Nephron progenitor cell (in vitro differentiated cells): Measurements from ENCODE around the gene SAXO1.
A peak's percentile ranks its signal among the peaks of the same experiment; 100 is the strongest.

Source experiments
- DNase-seq: peaks from one replicate; pipeline ENCODE4 v3.0.0; 2021
- H3K27ac Mint-ChIP-seq: 2 replicates; pipeline ENCODE4 v1.8.0; 2021; ENCODE audit warnings: mild to moderate bottlenecking, moderate library complexity, mixed read lengths
- H3K27me3 Mint-ChIP-seq: 2 replicates; pipeline ENCODE4 v1.8.0; 2021; ENCODE audit warnings: mild to moderate bottlenecking, low read depth, mixed read lengths; ENCODE audit not compliant: poor library complexity
- H3K36me3 Mint-ChIP-seq: 2 replicates; pipeline ENCODE4 v1.8.0; 2021; ENCODE audit warnings: low read depth, mixed read lengths
- H3K4me1 Mint-ChIP-seq: 2 replicates; pipeline ENCODE4 v1.8.0; 2021; ENCODE audit warnings: mixed read lengths
- H3K4me3 Mint-ChIP-seq: 2 replicates; pipeline ENCODE4 v1.8.0; 2021; ENCODE audit warnings: mild to moderate bottlenecking, moderate library complexity, mixed read lengths
- H3K9me3 Mint-ChIP-seq: 2 replicates; pipeline ENCODE4 v1.8.0; 2021; ENCODE audit warnings: mild to moderate bottlenecking, moderate library complexity, mixed read lengths
- CTCF ChIP-seq: fragments of 200-600 bp; sonication (generic); IDR thresholded peaks from 2 replicates; pipeline ENCODE4 v1.5.0; 2021; ENCODE audit warnings: antibody characterized with exemption

SAXO1 gene

DNA sequence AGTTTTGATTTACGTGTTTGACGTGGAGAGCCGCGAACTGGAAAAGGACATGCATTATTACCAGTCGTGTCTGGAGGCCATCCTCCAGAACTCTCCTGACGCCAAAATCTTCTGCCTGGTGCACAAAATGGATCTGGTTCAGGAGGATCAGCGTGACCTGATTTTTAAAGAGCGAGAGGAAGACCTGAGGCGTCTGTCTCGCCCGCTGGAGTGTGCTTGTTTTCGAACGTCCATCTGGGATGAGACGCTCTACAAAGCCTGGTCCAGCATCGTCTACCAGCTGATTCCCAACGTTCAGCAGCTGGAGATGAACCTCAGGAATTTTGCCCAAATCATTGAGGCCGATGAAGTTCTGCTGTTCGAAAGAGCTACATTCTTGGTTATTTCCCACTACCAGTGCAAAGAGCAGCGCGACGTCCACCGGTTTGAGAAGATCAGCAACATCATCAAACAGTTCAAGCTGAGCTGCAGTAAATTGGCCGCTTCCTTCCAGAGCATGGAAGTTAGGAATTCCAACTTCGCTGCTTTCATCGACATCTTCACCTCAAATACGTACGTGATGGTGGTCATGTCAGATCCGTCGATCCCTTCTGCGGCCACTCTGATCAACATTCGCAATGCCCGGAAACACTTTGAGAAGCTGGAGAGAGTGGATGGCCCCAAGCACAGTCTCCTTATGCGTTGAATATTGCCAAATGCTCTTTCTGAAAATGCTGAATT, 17.1 kb upstream of the SAXO1 start:
- Mint-ChIP-seq H3K4me3 (peak overlapping the region; percentile 95), H3K36me3 (peaks cover 9% of the 10 kb centered on the region), H3K4me1 (peaks cover 38% of the 10 kb centered on the region), H3K27ac (peak overlapping the region; percentile 98), H3K27me3 (peaks cover 4% of the 10 kb centered on the region), H3K9me3 (peaks cover 4% of the 10 kb centered on the region)
- DNase-seq = no peak
- no peak for TF ChIP-seq CTCF

GRCh38 chr9:19048966-19049916, 16.2 kb upstream of the SAXO1 start, which contains the start of gene RRAGA:
TSS of gene RRAGA (plus strand) at chr9:19049427. CDS start at chr9:19049660, 233 bp downstream.
- Mint-ChIP-seq H3K27me3 (peaks cover 4% of the 10 kb centered on the region), H3K36me3 (peaks cover 12% of the 10 kb centered on the region), H3K27ac (peak within 1 kb of the TSS; percentile 99), H3K4me3 (peak within 1 kb of the TSS; percentile 95), H3K4me1 (peaks cover 38% of the 10 kb centered on the region), H3K9me3 (peaks cover 6% of the 10 kb centered on the region)
- peak; percentile 95 for DNase-seq
- peak; percentile 83 for TF ChIP-seq CTCF

- Mint-ChIP-seq H3K4me3 (no peak overlapping the region), H3K36me3 (peaks cover 18% of the 10 kb centered on the region), H3K4me1 (no peaks in the 10 kb centered on the region), H3K27ac (no peak overlapping the region), H3K27me3 (peaks cover 6% of the 10 kb centered on the region), H3K9me3 (peaks cover 35% of the 10 kb centered on the region)
- no peak for DNase-seq
- TF ChIP-seq CTCF = no peak
These were observed 3.6 kb upstream of the SAXO1 start for GRCh38 chr9:19036611-19037010.

GRCh38 chr9:19032406-19032805, 603 bp downstream of the SAXO1 start:
- no peak overlapping the region for H3K27ac Mint-ChIP-seq
- no peaks in the 10 kb centered on the region for H3K4me1 Mint-ChIP-seq
- no peak for DNase-seq
- H3K27me3 Mint-ChIP-seq = peaks cover 6% of the 10 kb centered on the region
- no peak overlapping the region for H3K4me3 Mint-ChIP-seq
- TF ChIP-seq CTCF = no peak
- peaks cover 5% of the 10 kb centered on the region for H3K36me3 Mint-ChIP-seq
- H3K9me3 Mint-ChIP-seq = peaks cover 15% of the 10 kb centered on the region

DNA sequence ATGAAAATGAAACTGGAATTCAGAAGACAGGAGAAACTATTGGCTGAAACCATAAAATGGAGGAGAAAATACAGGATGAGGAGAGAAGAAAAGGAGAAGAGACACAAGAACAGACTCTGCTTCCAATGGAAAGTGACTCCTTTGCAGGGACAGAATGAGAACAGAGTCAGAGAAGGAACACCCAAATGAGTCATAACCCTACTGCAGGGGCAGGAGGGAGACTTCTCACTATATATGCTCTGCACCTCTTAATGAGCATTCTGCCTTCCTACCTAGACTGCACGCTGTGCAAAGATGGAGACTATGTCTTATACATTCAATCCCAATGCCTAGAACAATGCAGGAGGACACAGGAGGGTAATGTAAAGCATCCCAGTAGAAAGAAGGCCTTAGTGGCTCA, 2.1 kb downstream of the SAXO1 start:
- H3K4me3 Mint-ChIP-seq = no peak overlapping the region
- H3K9me3 Mint-ChIP-seq = peaks cover 7% of the 10 kb centered on the region
- no peak for DNase-seq
- no peak for TF ChIP-seq CTCF
- peaks cover 6% of the 10 kb centered on the region for H3K27me3 Mint-ChIP-seq
- no peak overlapping the region for H3K27ac Mint-ChIP-seq
- no peaks in the 10 kb centered on the region for H3K36me3 Mint-ChIP-seq
- H3K4me1 Mint-ChIP-seq = peaks cover 4% of the 10 kb centered on the region
